ENCODE results near the gene FRMD4A.
"Not testable (repeated sequence)": the region's sequence is repeated elsewhere in the genome, so short reads cannot be mapped to it uniquely, and the experiment has no call there.

The FRMD4A gene

GRCh38 chr10:13770760-13771493, 559.8 kb downstream of the FRMD4A start:
- H3K9me3 ChIP-seq (ENCODE audit: control insufficient read depth, low read length): no peaks in the 10 kb centered on the region
- H3K27ac ChIP-seq (ENCODE audit: insufficient read depth, low read length, poor library complexity, severe bottlenecking): no peak overlapping the region
- no peaks in the 10 kb centered on the region for H3K27me3 ChIP-seq (replicated peaks; ENCODE audit: control insufficient read depth, insufficient read depth, low read length, poor library complexity, severe bottlenecking)
- no peaks in the 10 kb centered on the region for H3K36me3 ChIP-seq (ENCODE audit: control insufficient read depth, insufficient read depth, low read length)
- no peak overlapping the region for H3K4me3 ChIP-seq (ENCODE audit: insufficient read depth, low read depth, low read length, poor library complexity, severe bottlenecking)
- no peak for DNase-seq
- H3K4me1 ChIP-seq (ENCODE audit: control insufficient read depth, insufficient read depth, low read length, poor library complexity, severe bottlenecking): no peaks in the 10 kb centered on the region

- Histone ChIP-seq H3K36me3 (ENCODE audit: control insufficient read depth, insufficient read depth, low read length) (no peaks in the 10 kb centered on the region), H3K4me3 (ENCODE audit: insufficient read depth, low read depth, low read length, poor library complexity, severe bottlenecking) (no peak overlapping the region), H3K9me3 (ENCODE audit: control insufficient read depth, low read length) (no peaks in the 10 kb centered on the region), H3K27me3 (replicated peaks; ENCODE audit: control insufficient read depth, insufficient read depth, low read length, poor library complexity, severe bottlenecking) (no peaks in the 10 kb centered on the region), H3K4me1 (ENCODE audit: control insufficient read depth, insufficient read depth, low read length, poor library complexity, severe bottlenecking) (no peaks in the 10 kb centered on the region), H3K27ac (ENCODE audit: insufficient read depth, low read length, poor library complexity, severe bottlenecking) (no peak overlapping the region)
- no peak for DNase-seq
Observed at GRCh38 chr10:13769946-13770345, 560.8 kb downstream of the FRMD4A start.

GRCh38 chr10:13767676-13768178, 563.0 kb downstream of the FRMD4A start:
- Histone ChIP-seq H3K9me3 (ENCODE audit: control insufficient read depth, low read length) (no peaks in the 10 kb centered on the region), H3K4me1 (ENCODE audit: control insufficient read depth, insufficient read depth, low read length, poor library complexity, severe bottlenecking) (no peaks in the 10 kb centered on the region), H3K27ac (ENCODE audit: insufficient read depth, low read length, poor library complexity, severe bottlenecking) (no peak overlapping the region), H3K27me3 (replicated peaks; ENCODE audit: control insufficient read depth, insufficient read depth, low read length, poor library complexity, severe bottlenecking) (no peaks in the 10 kb centered on the region), H3K36me3 (ENCODE audit: control insufficient read depth, insufficient read depth, low read length) (no peaks in the 10 kb centered on the region), H3K4me3 (ENCODE audit: insufficient read depth, low read depth, low read length, poor library complexity, severe bottlenecking) (no peak overlapping the region)
- no peak for DNase-seq

GRCh38 chr10:13767148-13767547, 563.6 kb downstream of the FRMD4A start:
- not testable (repeated sequence) for H3K27ac ChIP-seq (ENCODE audit: insufficient read depth, low read length, poor library complexity, severe bottlenecking); H3K4me3 ChIP-seq (ENCODE audit: insufficient read depth, low read depth, low read length, poor library complexity, severe bottlenecking); H3K9me3 ChIP-seq (ENCODE audit: control insufficient read depth, low read length); H3K36me3 ChIP-seq (ENCODE audit: control insufficient read depth, insufficient read depth, low read length); H3K4me1 ChIP-seq (ENCODE audit: control insufficient read depth, insufficient read depth, low read length, poor library complexity, severe bottlenecking); DNase-seq; H3K27me3 ChIP-seq (replicated peaks; ENCODE audit: control insufficient read depth, insufficient read depth, low read length, poor library complexity, severe bottlenecking)

GRCh38 chr10:13765641-13766341, 564.9 kb downstream of the FRMD4A start:
- H3K27ac ChIP-seq (ENCODE audit: insufficient read depth, low read length, poor library complexity, severe bottlenecking): no peak overlapping the region
- no peaks in the 10 kb centered on the region for H3K27me3 ChIP-seq (replicated peaks; ENCODE audit: control insufficient read depth, insufficient read depth, low read length, poor library complexity, severe bottlenecking)
- H3K4me1 ChIP-seq (ENCODE audit: control insufficient read depth, insufficient read depth, low read length, poor library complexity, severe bottlenecking): no peaks in the 10 kb centered on the region
- H3K36me3 ChIP-seq (ENCODE audit: control insufficient read depth, insufficient read depth, low read length): no peaks in the 10 kb centered on the region
- DNase-seq: no peak
- H3K9me3 ChIP-seq (ENCODE audit: control insufficient read depth, low read length): no peaks in the 10 kb centered on the region
- no peak overlapping the region for H3K4me3 ChIP-seq (ENCODE audit: insufficient read depth, low read depth, low read length, poor library complexity, severe bottlenecking)

- H3K4me1 ChIP-seq (ENCODE audit: control insufficient read depth, insufficient read depth, low read length, poor library complexity, severe bottlenecking): no peaks in the 10 kb centered on the region
- no peaks in the 10 kb centered on the region for H3K36me3 ChIP-seq (ENCODE audit: control insufficient read depth, insufficient read depth, low read length)
- no peak overlapping the region for H3K4me3 ChIP-seq (ENCODE audit: insufficient read depth, low read depth, low read length, poor library complexity, severe bottlenecking)
- H3K27ac ChIP-seq (ENCODE audit: insufficient read depth, low read length, poor library complexity, severe bottlenecking): no peak overlapping the region
- DNase-seq: no peak
- no peaks in the 10 kb centered on the region for H3K9me3 ChIP-seq (ENCODE audit: control insufficient read depth, low read length)
- H3K27me3 ChIP-seq (replicated peaks; ENCODE audit: control insufficient read depth, insufficient read depth, low read length, poor library complexity, severe bottlenecking): no peaks in the 10 kb centered on the region
Observed at GRCh38 chr10:13761490-13762091, 569.1 kb downstream of the FRMD4A start.

- Histone ChIP-seq H3K27me3 (replicated peaks; ENCODE audit: control insufficient read depth, insufficient read depth, low read length, poor library complexity, severe bottlenecking) (no peaks in the 10 kb centered on the region), H3K9me3 (ENCODE audit: control insufficient read depth, low read length) (no peaks in the 10 kb centered on the region), H3K36me3 (ENCODE audit: control insufficient read depth, insufficient read depth, low read length) (no peaks in the 10 kb centered on the region), H3K4me1 (ENCODE audit: control insufficient read depth, insufficient read depth, low read length, poor library complexity, severe bottlenecking) (no peaks in the 10 kb centered on the region), H3K4me3 (ENCODE audit: insufficient read depth, low read depth, low read length, poor library complexity, severe bottlenecking) (no peak overlapping the region), H3K27ac (ENCODE audit: insufficient read depth, low read length, poor library complexity, severe bottlenecking) (no peak overlapping the region)
- DNase-seq: no peak
Observed at GRCh38 chr10:13759168-13759567, 571.6 kb downstream of the FRMD4A start.

- Histone ChIP-seq H3K36me3 (ENCODE audit: control insufficient read depth, insufficient read depth, low read length) (no peaks in the 10 kb centered on the region), H3K4me3 (ENCODE audit: insufficient read depth, low read depth, low read length, poor library complexity, severe bottlenecking) (no peak overlapping the region), H3K27ac (ENCODE audit: insufficient read depth, low read length, poor library complexity, severe bottlenecking) (no peak overlapping the region), H3K4me1 (ENCODE audit: control insufficient read depth, insufficient read depth, low read length, poor library complexity, severe bottlenecking) (no peaks in the 10 kb centered on the region), H3K9me3 (ENCODE audit: control insufficient read depth, low read length) (no peaks in the 10 kb centered on the region), H3K27me3 (replicated peaks; ENCODE audit: control insufficient read depth, insufficient read depth, low read length, poor library complexity, severe bottlenecking) (no peaks in the 10 kb centered on the region)
- DNase-seq: no peak
Observed at GRCh38 chr10:13758756-13759155, 572.0 kb downstream of the FRMD4A start.

- H3K27ac ChIP-seq (ENCODE audit: insufficient read depth, low read length, poor library complexity, severe bottlenecking): no peak overlapping the region
- no peak for DNase-seq
Observed at GRCh38 chr10:13758312-13758711, 572.4 kb downstream of the FRMD4A start.

GRCh38 chr10:13754277-13754676, 576.4 kb downstream of the FRMD4A start:
- Histone ChIP-seq H3K27me3 (replicated peaks; ENCODE audit: control insufficient read depth, insufficient read depth, low read length, poor library complexity, severe bottlenecking) (no peaks in the 10 kb centered on the region), H3K27ac (ENCODE audit: insufficient read depth, low read length, poor library complexity, severe bottlenecking) (no peak overlapping the region), H3K4me1 (ENCODE audit: control insufficient read depth, insufficient read depth, low read length, poor library complexity, severe bottlenecking) (no peaks in the 10 kb centered on the region), H3K9me3 (ENCODE audit: control insufficient read depth, low read length) (no peaks in the 10 kb centered on the region), H3K4me3 (ENCODE audit: insufficient read depth, low read depth, low read length, poor library complexity, severe bottlenecking) (no peak overlapping the region), H3K36me3 (ENCODE audit: control insufficient read depth, insufficient read depth, low read length) (no peaks in the 10 kb centered on the region)
- no peak for DNase-seq

More at GRCh38 chr10:13758312-13758711, 572.4 kb downstream of the FRMD4A start:
- H3K9me3 ChIP-seq (ENCODE audit: control insufficient read depth, low read length): no peaks in the 10 kb centered on the region
- H3K4me1 ChIP-seq (ENCODE audit: control insufficient read depth, insufficient read depth, low read length, poor library complexity, severe bottlenecking): no peaks in the 10 kb centered on the region
- no peak overlapping the region for H3K4me3 ChIP-seq (ENCODE audit: insufficient read depth, low read depth, low read length, poor library complexity, severe bottlenecking)
- H3K27me3 ChIP-seq (replicated peaks; ENCODE audit: control insufficient read depth, insufficient read depth, low read length, poor library complexity, severe bottlenecking): no peaks in the 10 kb centered on the region
- no peaks in the 10 kb centered on the region for H3K36me3 ChIP-seq (ENCODE audit: control insufficient read depth, insufficient read depth, low read length)

Data from effector memory CD4-positive, alpha-beta T cell (primary cell).